RWPE1 (cell line): ENCODE data around the gene ZNF43.

Experiments used
- CTCF ChIA-PET: fragments of 350-600 bp; sonication (Branson Sonifier 250); formaldehyde crosslinking; extraction: SDS; loops from one replicate; lab custom pipeline; 2021; lab: Yijun Ruan, JAX
- POLR2A ChIA-PET: fragments of 400-600 bp; formaldehyde crosslinking; extraction: SDS; loops from one replicate; lab custom pipeline; 2020; ENCODE audit warnings: antibody characterized with exemption; ENCODE audit not compliant: low non-redundant PET; lab: Yijun Ruan, JAX
- DNase-seq: peaks from one replicate; pipeline ENCODE4 v3.0.0; 2012; ENCODE audit warnings: low spot score
- H3K27ac ChIP-seq: fragments of 450-650 bp; 2 replicates; pipeline ENCODE4 v1.5.1; 2017
- TF ChIP-seq, protein P1 (sequence below): fragments of 450-650 bp; conservative IDR thresholded peaks from 2 replicates; pipeline ENCODE4 v1.5.1; 2017; ENCODE audit warnings: low read depth, mild to moderate bottlenecking

Gene ZNF43

DNA sequence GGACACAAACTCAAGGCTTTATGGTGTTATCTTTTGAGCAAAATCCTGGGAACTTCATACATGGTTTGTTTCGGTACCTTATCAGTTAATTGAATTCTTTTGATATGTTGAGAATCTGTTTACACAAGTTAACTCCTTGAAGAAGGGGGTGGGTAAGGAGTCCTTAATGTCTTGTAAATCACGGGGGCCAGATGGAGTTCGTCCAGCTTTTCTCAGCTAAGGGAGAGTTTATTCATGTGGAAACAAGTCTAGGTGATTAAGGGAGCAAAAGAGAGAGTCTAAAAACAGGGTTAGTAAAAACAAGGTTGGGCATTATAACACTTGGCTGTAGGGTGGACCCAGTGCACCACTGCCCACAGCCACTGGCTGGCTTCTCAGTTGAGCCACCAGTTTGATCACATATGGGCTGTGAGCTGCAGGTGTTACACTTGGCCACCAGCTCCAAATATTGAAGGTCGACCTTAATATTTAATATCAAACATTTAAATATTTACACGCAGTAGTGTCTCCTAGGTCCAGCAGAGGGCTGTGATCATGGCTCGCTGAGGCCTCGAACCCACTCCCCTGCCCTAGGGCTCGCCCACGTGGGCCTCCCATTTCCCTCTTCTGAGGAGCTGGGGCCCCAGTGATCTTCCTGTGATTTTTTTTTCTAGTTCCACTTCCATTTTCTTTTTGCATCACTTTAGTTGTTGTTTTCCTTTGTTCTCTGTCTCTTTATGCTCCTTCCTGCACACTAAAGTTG is 21.0 kb upstream of the ZNF43 start:
- ChIA-PET POLR2A (no interaction called here), CTCF (no interaction called here)
- no peak overlapping the region for H3K27ac ChIP-seq
- no peak for DNase-seq
- TF ChIP-seq, protein P1, sequence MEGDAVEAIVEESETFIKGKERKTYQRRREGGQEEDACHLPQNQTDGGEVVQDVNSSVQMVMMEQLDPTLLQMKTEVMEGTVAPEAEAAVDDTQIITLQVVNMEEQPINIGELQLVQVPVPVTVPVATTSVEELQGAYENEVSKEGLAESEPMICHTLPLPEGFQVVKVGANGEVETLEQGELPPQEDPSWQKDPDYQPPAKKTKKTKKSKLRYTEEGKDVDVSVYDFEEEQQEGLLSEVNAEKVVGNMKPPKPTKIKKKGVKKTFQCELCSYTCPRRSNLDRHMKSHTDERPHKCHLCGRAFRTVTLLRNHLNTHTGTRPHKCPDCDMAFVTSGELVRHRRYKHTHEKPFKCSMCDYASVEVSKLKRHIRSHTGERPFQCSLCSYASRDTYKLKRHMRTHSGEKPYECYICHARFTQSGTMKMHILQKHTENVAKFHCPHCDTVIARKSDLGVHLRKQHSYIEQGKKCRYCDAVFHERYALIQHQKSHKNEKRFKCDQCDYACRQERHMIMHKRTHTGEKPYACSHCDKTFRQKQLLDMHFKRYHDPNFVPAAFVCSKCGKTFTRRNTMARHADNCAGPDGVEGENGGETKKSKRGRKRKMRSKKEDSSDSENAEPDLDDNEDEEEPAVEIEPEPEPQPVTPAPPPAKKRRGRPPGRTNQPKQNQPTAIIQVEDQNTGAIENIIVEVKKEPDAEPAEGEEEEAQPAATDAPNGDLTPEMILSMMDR: no peak

DNA sequence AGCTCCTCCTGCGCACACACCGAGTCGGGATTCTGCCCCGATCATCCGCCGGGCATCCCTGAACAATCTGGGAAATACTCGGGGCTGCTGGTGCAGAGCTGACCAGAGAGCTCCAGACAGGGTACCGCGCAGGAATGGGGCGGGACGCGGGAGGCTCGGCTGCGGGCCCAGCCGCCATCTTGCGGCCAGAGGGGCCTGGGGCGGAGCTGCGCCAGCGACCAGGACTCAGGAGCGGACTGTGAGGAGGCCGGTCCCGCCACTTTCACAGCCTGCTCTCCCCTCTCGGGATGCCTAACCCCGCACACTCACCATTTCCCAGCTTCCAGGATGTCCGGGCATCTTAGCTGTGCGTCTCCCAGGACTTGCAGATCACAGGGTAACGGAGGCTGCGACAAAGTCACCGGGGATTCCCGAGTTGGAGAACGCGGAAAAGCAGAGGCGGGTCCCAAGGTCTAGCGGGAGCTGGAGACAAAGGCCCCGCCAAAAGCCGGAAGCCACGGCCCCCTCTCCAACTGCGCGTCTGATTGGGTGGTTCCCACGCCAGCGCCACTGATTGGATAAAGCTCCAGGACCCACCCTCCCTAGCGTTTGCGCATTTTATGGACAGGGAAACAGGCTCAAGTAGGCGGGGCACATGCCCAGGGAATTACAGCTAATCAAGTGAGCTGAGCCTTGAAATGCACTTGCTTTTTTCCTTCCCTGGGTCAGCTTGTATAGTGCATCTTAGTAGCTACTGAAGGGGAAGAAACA is 15.8 kb upstream of the ZNF43 start:
- CTCF ChIA-PET: interaction anchor here (0.6 to 1.2 kb wide), 2 partner anchors 16 to 1791 kb away, joined by 3 to 6 read pairs; partner anchors contain the start of gene ZNF43
- TF ChIP-seq, protein P1: no peak
- POLR2A ChIA-PET: no interaction called here
- H3K27ac ChIP-seq: peak overlapping the region; percentile 84
- peak; percentile 94 for DNase-seq

DNA sequence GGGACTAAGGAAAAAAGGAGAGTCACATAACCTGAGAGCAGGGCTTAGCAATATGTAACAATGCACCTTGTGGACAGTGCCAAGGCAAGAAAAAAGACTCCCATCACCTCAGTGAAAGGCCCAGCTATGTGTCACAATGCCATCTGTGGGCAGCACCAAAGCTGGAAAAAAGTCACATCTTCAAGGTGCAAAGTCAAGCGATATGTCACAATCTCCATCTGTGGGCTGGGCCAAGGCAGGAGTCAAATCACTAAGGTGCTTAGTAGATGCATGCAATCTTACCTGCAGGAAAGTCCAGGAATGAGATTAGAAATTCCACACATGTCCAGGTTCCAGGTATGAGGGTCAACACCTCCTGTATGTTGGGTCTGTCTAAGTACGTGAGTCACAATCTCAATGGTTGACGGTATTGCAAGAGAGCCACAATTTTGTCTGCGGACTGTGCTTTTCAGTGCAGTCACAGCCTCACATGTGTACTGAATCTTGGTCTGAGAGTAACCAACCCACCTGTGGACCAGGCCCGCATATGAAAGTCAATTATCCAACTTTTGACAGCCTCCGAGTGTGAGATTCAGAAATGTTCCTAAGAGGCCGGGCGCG is 14.8 kb upstream of the ZNF43 start:
- peak overlapping the region; percentile 84 for H3K27ac ChIP-seq
- DNase-seq: no peak
- POLR2A ChIA-PET: no interaction called here
- CTCF ChIA-PET: no interaction called here
- TF ChIP-seq, protein P1: no peak

DNA sequence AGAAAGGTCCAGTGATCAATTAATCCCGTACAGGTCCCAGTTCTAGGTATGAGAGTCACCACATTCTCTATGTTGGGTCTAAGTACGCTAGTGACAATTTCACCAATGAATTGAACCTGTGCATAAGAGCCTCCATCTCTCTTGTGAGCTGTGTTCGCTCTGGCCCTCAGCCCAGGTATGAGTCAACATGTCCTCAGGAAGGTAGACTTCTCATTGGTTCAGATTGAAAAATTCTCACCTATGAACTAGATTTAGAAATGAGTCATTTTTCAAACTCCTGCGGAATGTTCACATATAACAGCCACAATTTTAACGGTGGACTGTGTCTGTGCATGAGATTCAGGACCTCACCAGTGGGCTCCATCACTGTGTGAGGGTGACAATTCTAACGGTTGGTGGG is 12.7 kb upstream of the ZNF43 start:
- H3K27ac ChIP-seq: no peak overlapping the region
- DNase-seq: no peak
- ChIA-PET CTCF (no interaction called here), POLR2A (interaction anchor here (0.6 kb wide), 1 partner anchor 9 kb away, joined by 6 read pairs; no protein-coding TSS in a partner anchor)
- TF ChIP-seq, protein P1: no peak

DNA sequence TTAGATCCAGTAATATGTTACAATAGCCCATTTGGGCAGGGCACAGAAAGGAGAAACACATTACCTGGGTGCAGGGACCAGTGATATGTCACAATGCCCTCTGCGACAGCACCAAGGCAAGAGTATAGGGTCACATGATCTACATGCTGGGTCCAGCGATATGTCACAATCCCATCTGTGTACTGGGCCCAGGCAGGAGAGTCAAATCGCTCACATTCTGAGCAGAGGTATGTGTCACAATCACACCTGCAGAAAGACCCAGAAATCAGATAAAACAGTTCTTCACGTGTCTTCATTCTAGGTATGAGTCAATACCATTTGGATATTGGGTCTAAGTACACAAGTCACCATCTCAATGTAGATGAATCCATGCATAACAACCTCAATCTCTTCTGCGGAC is 7.1 kb upstream of the ZNF43 start:
- POLR2A ChIA-PET: no interaction called here
- TF ChIP-seq, protein P1: no peak
- DNase-seq: no peak
- H3K27ac ChIP-seq: no peak overlapping the region
- CTCF ChIA-PET: no interaction called here

DNA sequence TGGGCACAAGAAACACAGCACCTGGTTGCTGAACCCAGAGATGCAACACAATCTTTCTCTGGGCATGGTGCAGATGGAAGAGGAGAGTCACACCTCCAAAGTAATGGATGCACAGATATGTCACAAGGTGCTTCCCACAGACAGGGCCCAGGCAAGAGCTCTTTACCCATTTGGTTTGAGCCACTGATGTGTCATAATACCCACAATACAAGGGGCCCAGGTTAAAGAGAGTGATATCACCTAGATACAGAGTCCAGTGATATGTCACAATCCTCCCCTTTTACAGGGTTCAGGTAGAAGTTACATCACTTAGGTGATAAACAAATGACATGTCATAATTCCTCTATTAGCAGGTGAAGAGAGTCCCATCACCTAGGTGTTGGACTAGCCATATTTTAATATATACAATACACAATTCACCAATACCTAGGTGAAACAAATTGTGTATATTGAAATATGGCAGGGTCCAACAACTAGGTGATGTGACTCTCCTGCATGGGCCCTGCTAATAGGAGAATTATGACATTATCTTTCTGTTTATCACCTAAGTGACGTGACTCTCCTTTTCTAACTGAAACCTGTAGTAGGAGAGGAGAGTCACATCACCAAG is 5.6 kb upstream of the ZNF43 start:
- CTCF ChIA-PET: no interaction called here
- POLR2A ChIA-PET: no interaction called here
- DNase-seq: no peak
- TF ChIP-seq, protein P1: no peak
- H3K27ac ChIP-seq: no peak overlapping the region
